Nephron (organoid): ENCODE results near the gene DENND1A.

ENCODE experiments used
- H3K27ac Mint-ChIP-seq, 3 experiments: 2 replicates each; pipeline ENCODE4 v1.8.0; 2020; ENCODE audit warnings: mixed read lengths in 3 of 3, mild to moderate bottlenecking in 2 of 3, moderate library complexity in 1 of 3
- H3K27me3 Mint-ChIP-seq: 2 replicates; pipeline ENCODE4 v1.8.0; 2021; ENCODE audit warnings: low read depth, mild to moderate bottlenecking, moderate library complexity, mixed read lengths
- H3K36me3 Mint-ChIP-seq: 2 replicates; pipeline ENCODE4 v1.8.0; 2020; ENCODE audit warnings: low read depth, mixed read lengths
- H3K4me1 Mint-ChIP-seq: 2 replicates; pipeline ENCODE4 v1.8.0; 2020; ENCODE audit warnings: mixed read lengths
- H3K4me3 Mint-ChIP-seq, 3 experiments: 2 replicates each; pipeline ENCODE4 v1.8.0; 2020; ENCODE audit warnings: mild to moderate bottlenecking in 3 of 3, mixed read lengths in 3 of 3, moderate library complexity in 2 of 3
- H3K9me3 Mint-ChIP-seq: 2 replicates; pipeline ENCODE4 v1.8.0; 2020; ENCODE audit warnings: mixed read lengths
- TF ChIP-seq, protein P1 (sequence below), 3 experiments: fragments of 200-600 bp; sonication (generic); IDR thresholded peaks; one replicate each; pipeline ENCODE4 v1.5.0; 2021; ENCODE audit warnings: antibody characterized with exemption in 3 of 3; ENCODE audit not compliant: unreplicated experiment in 3 of 3

DENND1A gene

DNA sequence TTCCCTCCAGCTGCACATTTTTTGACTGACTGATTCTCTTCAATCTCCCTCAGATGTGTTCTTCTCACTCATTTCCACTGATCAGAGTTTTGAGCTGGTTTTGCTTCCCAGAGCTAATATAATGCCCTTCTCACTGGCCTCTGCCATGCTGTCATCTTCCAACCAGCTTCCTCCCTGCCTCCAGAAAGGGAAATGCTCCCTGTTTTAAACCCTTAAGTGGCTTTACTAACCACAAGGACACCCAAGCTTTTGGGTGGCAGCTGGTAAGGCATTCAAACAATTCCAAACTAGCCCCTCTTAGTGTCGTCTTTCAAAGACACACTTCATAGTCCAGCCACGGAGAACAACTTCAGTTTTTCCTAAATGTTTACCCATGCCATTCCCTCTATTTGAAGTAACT, 401.4 kb downstream of the DENND1A start:
- Mint-ChIP-seq H3K27ac (no peak overlapping the region), H3K4me3 (no peak overlapping the region), H3K4me1 (peaks cover 5% of the 10 kb centered on the region), H3K36me3 (peaks cover 13% of the 10 kb centered on the region), H3K9me3 (peaks cover 13% of the 10 kb centered on the region), H3K27me3 (no peaks in the 10 kb centered on the region)
- TF ChIP-seq, protein P1, sequence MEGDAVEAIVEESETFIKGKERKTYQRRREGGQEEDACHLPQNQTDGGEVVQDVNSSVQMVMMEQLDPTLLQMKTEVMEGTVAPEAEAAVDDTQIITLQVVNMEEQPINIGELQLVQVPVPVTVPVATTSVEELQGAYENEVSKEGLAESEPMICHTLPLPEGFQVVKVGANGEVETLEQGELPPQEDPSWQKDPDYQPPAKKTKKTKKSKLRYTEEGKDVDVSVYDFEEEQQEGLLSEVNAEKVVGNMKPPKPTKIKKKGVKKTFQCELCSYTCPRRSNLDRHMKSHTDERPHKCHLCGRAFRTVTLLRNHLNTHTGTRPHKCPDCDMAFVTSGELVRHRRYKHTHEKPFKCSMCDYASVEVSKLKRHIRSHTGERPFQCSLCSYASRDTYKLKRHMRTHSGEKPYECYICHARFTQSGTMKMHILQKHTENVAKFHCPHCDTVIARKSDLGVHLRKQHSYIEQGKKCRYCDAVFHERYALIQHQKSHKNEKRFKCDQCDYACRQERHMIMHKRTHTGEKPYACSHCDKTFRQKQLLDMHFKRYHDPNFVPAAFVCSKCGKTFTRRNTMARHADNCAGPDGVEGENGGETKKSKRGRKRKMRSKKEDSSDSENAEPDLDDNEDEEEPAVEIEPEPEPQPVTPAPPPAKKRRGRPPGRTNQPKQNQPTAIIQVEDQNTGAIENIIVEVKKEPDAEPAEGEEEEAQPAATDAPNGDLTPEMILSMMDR (IDR thresholded peaks at IDR 0.05; ENCODE audit: unreplicated experiment in 3 of 3) = no peak

DNA sequence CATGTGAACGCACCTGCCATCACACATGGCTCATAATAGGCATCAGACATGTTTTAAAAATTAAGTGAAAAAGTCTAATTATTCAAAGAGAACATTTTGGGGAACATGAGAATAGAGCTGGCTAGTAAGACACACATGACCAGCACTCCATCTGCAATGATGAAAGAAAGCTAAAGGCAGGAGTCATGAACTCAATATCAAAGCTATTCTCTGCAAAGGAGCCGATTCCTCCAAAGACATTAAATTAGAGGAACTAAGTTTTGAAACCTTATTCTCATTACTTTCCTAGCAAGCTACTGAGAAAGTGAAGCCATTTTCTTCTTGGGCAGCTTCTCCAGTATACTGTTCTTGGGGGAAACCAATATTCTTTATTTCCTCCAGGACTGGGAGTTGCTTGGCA, 401.9 kb downstream of the DENND1A start:
- peaks cover 13% of the 10 kb centered on the region for H3K36me3 Mint-ChIP-seq
- TF ChIP-seq, protein P1 (IDR thresholded peaks at IDR 0.05; ENCODE audit: unreplicated experiment in 3 of 3) = no peak
- peaks cover 13% of the 10 kb centered on the region for H3K9me3 Mint-ChIP-seq
- no peak overlapping the region for H3K4me3 Mint-ChIP-seq
- H3K27ac Mint-ChIP-seq = no peak overlapping the region
- H3K4me1 Mint-ChIP-seq = peaks cover 5% of the 10 kb centered on the region
- no peaks in the 10 kb centered on the region for H3K27me3 Mint-ChIP-seq

DNA sequence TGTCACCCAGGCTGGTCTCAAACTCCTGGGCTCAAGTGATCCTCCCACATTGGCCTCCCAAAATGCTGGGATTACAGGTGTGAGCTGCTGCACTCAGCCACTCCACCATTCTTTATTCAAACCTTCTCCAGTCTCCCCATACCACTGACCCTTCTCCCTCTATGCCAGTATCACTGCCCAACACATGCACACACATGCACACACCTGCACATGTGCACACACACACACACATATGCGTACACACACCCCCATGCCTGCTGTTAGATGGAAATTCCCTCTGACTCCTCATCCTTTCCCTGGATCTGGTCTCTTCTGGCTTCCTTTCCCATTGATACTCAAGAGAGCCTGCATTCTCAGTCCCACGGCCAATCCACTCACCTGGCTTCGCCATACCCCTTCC, 404.0 kb downstream of the DENND1A start:
- no peak overlapping the region for H3K27ac Mint-ChIP-seq
- peaks cover 5% of the 10 kb centered on the region for H3K4me1 Mint-ChIP-seq
- H3K4me3 Mint-ChIP-seq = no peak overlapping the region
- TF ChIP-seq, protein P1 (IDR thresholded peaks at IDR 0.05; ENCODE audit: unreplicated experiment in 3 of 3) = no peak
- no peaks in the 10 kb centered on the region for H3K27me3 Mint-ChIP-seq
- peaks cover 7% of the 10 kb centered on the region for H3K9me3 Mint-ChIP-seq
- peaks cover 7% of the 10 kb centered on the region for H3K36me3 Mint-ChIP-seq

DNA sequence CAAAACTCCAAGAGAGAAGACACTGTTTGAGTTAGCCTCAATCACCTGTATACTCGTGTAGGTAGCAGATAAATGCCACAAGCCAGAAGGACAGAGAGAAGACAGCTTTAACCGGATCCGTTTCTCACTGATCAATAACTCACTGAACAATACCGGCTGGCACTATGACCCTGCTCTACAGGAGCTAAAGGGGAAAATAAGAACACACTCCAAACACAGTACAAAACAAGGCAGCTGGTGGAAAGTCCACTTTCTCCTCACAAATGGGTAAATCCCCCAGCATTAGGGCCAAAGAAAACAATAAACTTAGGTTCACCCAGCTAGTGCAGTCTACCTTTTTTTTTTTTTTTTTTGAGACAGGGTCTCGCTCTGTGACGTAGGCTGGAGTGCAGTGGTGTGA, 404.5 kb downstream of the DENND1A start:
- no peak overlapping the region for H3K4me3 Mint-ChIP-seq

DNA sequence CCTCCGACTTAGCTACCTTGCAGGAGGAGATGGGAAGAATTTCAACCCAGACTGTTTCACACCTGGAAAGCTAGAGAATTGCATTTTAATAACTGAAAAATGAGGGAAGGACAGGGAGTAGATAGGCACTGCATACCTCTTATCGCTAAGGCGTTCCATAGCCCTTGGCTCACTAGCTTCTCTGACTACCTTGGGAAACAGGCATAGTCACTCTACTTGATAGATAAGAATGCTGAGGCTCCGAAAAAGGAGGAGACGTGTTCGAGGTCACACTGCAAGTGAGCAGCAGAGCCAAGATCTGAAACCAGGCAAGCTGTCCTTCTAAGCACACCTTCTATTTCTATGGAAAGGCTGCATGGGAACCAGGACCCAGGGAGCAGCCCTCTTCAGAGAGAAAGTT, 405.1 kb downstream of the DENND1A start:
- no peak overlapping the region for H3K4me3 Mint-ChIP-seq
- peaks cover 4% of the 10 kb centered on the region for H3K9me3 Mint-ChIP-seq
- TF ChIP-seq, protein P1 (IDR thresholded peaks at IDR 0.05; ENCODE audit: unreplicated experiment in 3 of 3) = no peak
- no peaks in the 10 kb centered on the region for H3K27me3 Mint-ChIP-seq
- peaks cover 3% of the 10 kb centered on the region for H3K36me3 Mint-ChIP-seq
- no peak overlapping the region for H3K27ac Mint-ChIP-seq
- H3K4me1 Mint-ChIP-seq = peaks cover 5% of the 10 kb centered on the region

More for the DNA sequence above, 404.5 kb downstream of the DENND1A start:
- TF ChIP-seq, protein P1 (IDR thresholded peaks at IDR 0.05; ENCODE audit: unreplicated experiment in 3 of 3) = no peak
- H3K27ac Mint-ChIP-seq = no peak overlapping the region
- H3K27me3 Mint-ChIP-seq = no peaks in the 10 kb centered on the region
- H3K36me3 Mint-ChIP-seq = peaks cover 7% of the 10 kb centered on the region
- H3K9me3 Mint-ChIP-seq = peaks cover 7% of the 10 kb centered on the region
- H3K4me1 Mint-ChIP-seq = peaks cover 5% of the 10 kb centered on the region

DNA sequence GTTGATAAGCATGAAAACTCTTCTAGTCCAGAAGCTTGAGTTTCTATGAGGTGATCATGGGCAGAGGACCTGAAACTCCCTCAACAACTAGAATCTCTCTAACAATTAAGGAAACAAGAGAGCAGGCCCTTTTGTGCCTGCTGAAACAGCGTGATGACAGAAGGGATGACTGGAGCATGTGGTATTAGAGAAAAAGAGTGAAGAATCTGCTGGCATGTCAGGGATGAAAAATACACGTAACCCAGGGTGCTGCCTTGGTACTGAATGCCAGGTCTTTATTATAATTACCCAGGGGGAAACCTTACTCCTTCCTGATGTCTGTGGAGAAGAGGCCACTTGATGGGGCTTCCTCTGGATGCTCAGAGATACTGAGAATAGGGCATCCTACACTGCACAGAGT, 406.1 kb downstream of the DENND1A start:
- TF ChIP-seq, protein P1 (IDR thresholded peaks at IDR 0.05; ENCODE audit: unreplicated experiment in 3 of 3) = no peak
- no peaks in the 10 kb centered on the region for H3K9me3 Mint-ChIP-seq
- H3K36me3 Mint-ChIP-seq = no peaks in the 10 kb centered on the region
- H3K4me3 Mint-ChIP-seq = no peak overlapping the region
- no peaks in the 10 kb centered on the region for H3K27me3 Mint-ChIP-seq
- no peak overlapping the region for H3K27ac Mint-ChIP-seq
- H3K4me1 Mint-ChIP-seq = peaks cover 5% of the 10 kb centered on the region
